CD4-positive, alpha-beta memory T cell (primary cell): Measurements from ENCODE around the gene SAPCD2. TPM values are rescaled to one million over a fixed set of nuclear protein-coding genes. Genes with fewer than 3 reads are reported as not detected.
A peak's percentile ranks its signal among the peaks of the same experiment; 100 is the strongest.

Source experiments
- CTCF ChIA-PET: fragments of 350-600 bp; sonication (Branson Sonifier 250); formaldehyde crosslinking; loops from one replicate; lab custom pipeline; 2021; ENCODE audit warnings: inconsistent platforms; ENCODE audit not compliant: partially characterized antibody; lab: Charles Lee
- POLR2A ChIA-PET: fragments of 350-600 bp; sonication (Branson Sonifier 250); formaldehyde crosslinking; loops from one replicate; lab custom pipeline; 2021; ENCODE audit not compliant: partially characterized antibody; lab: Charles Lee
- DNase-seq, 5 donors: peaks; one replicate each; pipeline versions ENCODE4 v3.0.0 to v3.0.0-alpha.2; 2020 to 2022; ENCODE audit warnings: mixed read lengths in 1 of 5
- H3K27ac ChIP-seq: one replicate; pipeline ENCODE4 v1.7.0; 2013; ENCODE audit warnings: low read depth, low read length
- H3K27me3 ChIP-seq: 2 replicates; pipeline ENCODE4 v1.7.0; 2013; ENCODE audit warnings: mild to moderate bottlenecking, low read length, moderate library complexity; ENCODE audit not compliant: insufficient read depth
- H3K36me3 ChIP-seq: 2 replicates; pipeline ENCODE4 v1.7.0; 2013; ENCODE audit warnings: mild to moderate bottlenecking, low read length, moderate library complexity; ENCODE audit not compliant: insufficient read depth
- H3K4me1 ChIP-seq: 2 replicates; pipeline ENCODE4 v1.7.0; 2013; ENCODE audit warnings: mild to moderate bottlenecking, low read length, moderate library complexity; ENCODE audit not compliant: insufficient read depth
- H3K4me3 ChIP-seq, 2 donors: one replicate each; pipeline ENCODE4 v1.7.0; 2013; ENCODE audit warnings: low read length in 2 of 2, mild to moderate bottlenecking in 1 of 2
- H3K9me3 ChIP-seq, 2 donors: one replicate each; pipeline ENCODE4 v1.7.0; 2013; ENCODE audit warnings: low read length in 2 of 2, control low read depth in 1 of 2; ENCODE audit not compliant: control insufficient read depth in 1 of 2
- H3K27ac Mint-ChIP-seq, 7 donors: one replicate each; pipeline ENCODE4 v1.8.0; 2020 to 2021; ENCODE audit warnings: mixed read lengths in 7 of 7, mild to moderate bottlenecking in 6 of 7, inconsistent platforms in 3 of 7, moderate library complexity in 3 of 7
- H3K27me3 Mint-ChIP-seq, 2 donors: one replicate each; pipeline ENCODE4 v1.8.0; 2020 to 2021; ENCODE audit warnings: mixed read lengths in 2 of 2
- H3K36me3 Mint-ChIP-seq, 2 donors: one replicate each; pipeline ENCODE4 v1.8.0; 2020 to 2021; ENCODE audit warnings: mixed read lengths in 2 of 2, inconsistent platforms in 1 of 2, mild to moderate bottlenecking in 1 of 2
- H3K4me1 Mint-ChIP-seq, 4 donors: one replicate each; pipeline ENCODE4 v1.8.0; 2020 to 2021; ENCODE audit warnings: mixed read lengths in 4 of 4, mild to moderate bottlenecking in 1 of 4
- H3K4me3 Mint-ChIP-seq, 8 donors: one replicate each; pipeline ENCODE4 v1.8.0; 2020 to 2021; ENCODE audit warnings: mixed read lengths in 8 of 8, mild to moderate bottlenecking in 7 of 8, moderate library complexity in 6 of 8, inconsistent platforms in 3 of 8
- H3K9me3 Mint-ChIP-seq, 8 donors: one replicate each; pipeline ENCODE4 v1.8.0; 2020 to 2021; ENCODE audit warnings: mixed read lengths in 8 of 8, mild to moderate bottlenecking in 5 of 8, inconsistent platforms in 3 of 8, moderate library complexity in 1 of 8
- intact Hi-C: fragments of 100-400 bp; cut with micrococcal nuclease; formaldehyde crosslinking; loops from one replicate; pipeline ENCODE4 v1.15.1; 2023
- polyA plus RNA-seq, 2 donors: library from polyadenylated mRNA; unstranded; fragments of 300-500 nt; fragmentation: Illumina TruSeq; gene quantifications; one replicate each; pipeline ENCODE4 v1.2.3, GENCODE V29; 2021
- total RNA-seq, 2 experiments: library from RNA; stranded (reverse); gene quantifications; one replicate each; pipeline ENCODE4 v1.2.3, GENCODE V29; 2021

The SAPCD2 gene
- total and polyA plus RNA-seq, 4 experiments from 2014 or later, result 0.09 to 0.15 (median 0.11) TPM

DNA sequence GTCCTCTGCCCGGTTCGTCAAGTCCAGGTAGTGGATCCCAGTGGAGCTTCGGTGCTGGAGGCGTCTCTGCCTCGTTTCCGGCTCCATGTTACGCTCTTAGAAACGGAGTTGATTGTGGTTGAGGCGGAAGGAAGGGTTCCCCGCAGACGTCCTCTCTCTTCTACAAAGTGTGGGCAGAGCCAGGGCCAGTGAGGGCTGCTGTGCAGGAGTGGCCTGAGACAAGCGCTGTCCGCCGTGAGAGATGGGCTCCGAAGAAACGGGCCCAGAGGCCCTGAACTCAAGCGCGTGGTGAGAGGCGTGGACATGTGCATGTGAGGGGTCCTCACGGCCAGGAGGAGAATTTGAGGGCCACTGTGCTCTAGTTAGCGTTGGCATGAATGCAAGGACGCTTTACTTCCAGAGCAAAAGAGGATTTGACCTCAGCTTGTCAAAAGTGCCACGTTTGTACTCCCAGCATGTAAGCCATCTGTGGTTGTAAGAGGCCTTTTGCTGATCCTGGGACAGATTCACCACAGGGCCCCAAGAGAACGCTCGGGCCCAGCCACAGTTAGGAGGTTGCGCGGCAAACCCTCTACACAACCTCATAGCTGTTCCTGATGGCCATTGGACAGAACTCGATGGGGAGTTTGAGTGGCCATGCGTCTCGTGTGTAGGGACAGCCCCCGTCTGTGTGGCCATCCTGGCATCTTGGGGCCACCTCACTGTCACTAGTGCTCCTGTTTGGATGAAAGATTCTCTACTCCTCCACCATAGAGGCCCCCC lies 26.6 kb upstream of the SAPCD2 start:
- no peaks in the 10 kb centered on the region for H3K27me3 Mint-ChIP-seq
- Histone ChIP-seq H3K36me3 (peaks cover 28% of the 10 kb centered on the region), H3K27me3 (no peaks in the 10 kb centered on the region), H3K27ac (peak overlapping the region; percentile 80), H3K4me1 (peaks cover 25% of the 10 kb centered on the region), H3K4me3 (peak overlapping the region in 1 of 2 donors; percentile 65), H3K9me3 (no peaks in the 10 kb centered on the region)
- peaks cover 19 to 32% of the 10 kb centered on the region in 2 donors for H3K36me3 Mint-ChIP-seq
- POLR2A ChIA-PET, result interaction anchor here (1.4 to 2.9 kb wide), 7 partner anchors 9 to 143 kb away, joined by 3 to 86 read pairs (median 19); partner anchors contain the start of genes ANAPC2, DPP7, MAN1B1 and RNF208
- CTCF ChIA-PET, result interaction anchor here (1.6 to 3.1 kb wide), 6 partner anchors 10 to 68 kb away, joined by 5 to 38 read pairs (median 10); partner anchors contain the start of genes DPP7, MAN1B1, NPDC1 and UAP1L1
- peak overlapping the region in 7 of 8 donors; percentile 4 to 89 (median 87) for H3K4me3 Mint-ChIP-seq
- H3K9me3 Mint-ChIP-seq, result peaks cover 0 to 4% (median 0%) of the 10 kb centered on the region in 8 donors
- no peak for DNase-seq
- H3K27ac Mint-ChIP-seq, result peak overlapping the region; percentile 88 to 97 (median 96)
- intact Hi-C loops, result no loop called here
- peaks cover 14 to 31% (median 18%) of the 10 kb centered on the region in 4 donors for H3K4me1 Mint-ChIP-seq

DNA sequence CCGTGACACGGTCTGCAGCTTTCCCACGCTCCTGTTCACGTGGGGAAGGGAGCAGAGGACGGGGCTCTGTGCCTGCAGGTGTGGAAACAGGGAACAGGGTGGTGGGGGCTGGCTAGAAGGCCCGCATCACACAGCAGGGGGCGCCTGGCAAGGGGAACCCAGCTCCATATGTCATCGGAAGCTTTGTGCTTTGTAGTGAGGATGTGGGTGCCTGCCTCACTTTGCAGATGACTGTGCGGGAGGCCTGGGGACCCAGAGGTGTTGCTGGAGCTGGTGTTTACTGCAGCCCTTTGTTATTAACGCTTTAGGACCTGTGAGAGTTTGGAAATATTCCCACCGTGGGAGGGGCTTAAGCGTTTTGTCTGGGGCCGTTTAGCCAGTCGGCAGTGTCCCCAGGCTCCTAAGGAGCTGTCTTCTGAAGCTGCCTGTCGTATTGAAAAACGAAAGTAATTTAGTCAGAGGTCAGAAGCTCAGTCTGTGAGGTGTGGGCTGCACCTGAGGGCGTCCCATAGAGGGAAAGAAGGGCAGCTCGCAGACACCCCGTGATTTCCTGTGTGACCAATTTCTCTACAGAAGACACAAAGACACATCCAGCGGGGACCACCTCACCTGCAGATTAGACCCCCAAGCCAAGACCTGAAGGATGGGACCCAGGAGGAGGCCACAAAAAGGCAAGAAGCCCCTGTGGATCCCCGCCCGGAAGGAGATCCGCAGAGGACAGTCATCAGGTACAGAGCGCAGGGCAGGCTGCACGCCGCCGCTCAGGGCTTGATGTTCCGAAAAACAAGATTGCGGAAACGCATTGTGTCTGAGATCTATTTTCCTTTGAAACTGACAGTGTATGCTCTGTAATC lies 25.5 kb upstream of the SAPCD2 start:
- Mint-ChIP-seq H3K27me3 (no peaks in the 10 kb centered on the region), H3K36me3 (peaks cover 19 to 32% of the 10 kb centered on the region in 2 donors), H3K27ac (peak overlapping the region; percentile 88 to 97 (median 96)), H3K9me3 (peaks cover 0 to 4% (median 0%) of the 10 kb centered on the region in 8 donors), H3K4me3 (peak overlapping the region; percentile 83 to 90 (median 88)), H3K4me1 (peaks cover 14 to 31% (median 18%) of the 10 kb centered on the region in 4 donors)
- DNase-seq, result peak; percentile 87 to 94 (median 90)
- peaks cover 25% of the 10 kb centered on the region for H3K4me1 ChIP-seq
- CTCF ChIA-PET, result interaction anchor here (0.8 to 3.1 kb wide), 29 partner anchors 9 to 214 kb away, joined by 3 to 38 read pairs (median 5); partner anchors contain the start of genes ANAPC2, DPP7, MAN1B1 and NPDC1
- H3K36me3 ChIP-seq, result peaks cover 20% of the 10 kb centered on the region
- intact Hi-C loops, result loop anchor here (1.0 kb wide), 5 partner anchors 10 to 145 kb away; partner anchors contain the start of genes DPP7, MAN1B1, RNF224 and TUBB4B
- POLR2A ChIA-PET, result interaction anchor here (1.0 to 2.9 kb wide), 21 partner anchors 8 to 612 kb away, joined by 3 to 86 read pairs (median 6); partner anchors contain the start of genes DPP7, MAN1B1, NELFB and NPDC1
- no peaks in the 10 kb centered on the region for H3K27me3 ChIP-seq
- peak overlapping the region; percentile 54 to 65 for H3K4me3 ChIP-seq
- peak overlapping the region; percentile 80 for H3K27ac ChIP-seq
- no peaks in the 10 kb centered on the region for H3K9me3 ChIP-seq

DNA sequence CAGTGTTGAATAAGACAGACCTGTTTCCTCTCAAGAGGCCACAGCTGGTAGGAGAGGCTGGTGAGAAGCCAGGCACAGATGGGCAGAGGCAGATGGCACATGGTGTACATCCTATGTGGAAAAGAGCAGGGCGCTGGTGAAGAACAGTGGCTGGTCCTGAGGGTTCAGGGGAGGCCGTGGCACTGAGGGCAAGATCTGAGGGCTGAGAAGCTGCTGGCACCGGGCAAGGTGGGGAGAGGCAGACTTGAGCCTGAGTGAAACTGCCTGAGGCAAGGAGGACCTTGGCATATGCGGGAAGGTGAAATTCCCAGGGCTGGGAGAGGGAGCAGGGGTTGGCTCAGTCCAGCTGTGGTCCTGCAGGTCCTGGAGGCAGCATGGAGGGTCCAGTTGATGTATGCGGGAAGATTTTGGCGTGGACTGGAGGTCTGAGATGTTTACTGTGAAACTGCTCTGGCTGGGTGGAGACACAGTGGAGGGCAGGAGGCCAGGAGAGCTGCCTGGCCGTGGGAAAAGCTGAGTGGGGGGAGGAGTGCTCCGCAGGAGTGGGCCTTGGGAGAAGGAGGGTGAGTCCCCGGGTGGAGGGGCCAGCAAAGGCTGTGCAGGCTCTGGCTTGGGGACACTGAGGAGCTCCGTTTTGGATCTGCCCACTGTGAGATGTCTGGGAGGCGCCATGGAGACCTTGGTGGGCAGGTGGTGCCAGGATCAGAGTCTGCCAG lies 19.0 kb upstream of the SAPCD2 start:
- Histone ChIP-seq H3K4me1 (peaks cover 29% of the 10 kb centered on the region), H3K4me3 (no peak overlapping the region), H3K27ac (no peak overlapping the region), H3K9me3 (no peaks in the 10 kb centered on the region), H3K36me3 (peaks cover 4% of the 10 kb centered on the region), H3K27me3 (no peaks in the 10 kb centered on the region)
- no peak for DNase-seq
- ChIA-PET POLR2A (interaction anchor here (0.6 to 4.4 kb wide), 4 partner anchors 25 to 167 kb away, joined by 3 to 44 read pairs (median 4); partner anchors contain the start of genes DPP7 and TUBB4B), CTCF (interaction anchor here (0.9 to 2.0 kb wide), 5 partner anchors 22 to 54 kb away, joined by 3 to 6 read pairs (median 4); no protein-coding TSS in a partner anchor)
- no peak overlapping the region for H3K4me3 Mint-ChIP-seq
- no peaks in the 10 kb centered on the region for H3K27me3 Mint-ChIP-seq
- peaks cover 11 to 33% of the 10 kb centered on the region in 2 donors for H3K36me3 Mint-ChIP-seq
- intact Hi-C loops, result loop anchor here (5.0 kb wide), 1 partner anchor 242 kb away; the partner anchor contains the start of gene PHPT1
- peaks cover 0 to 2% (median 0%) of the 10 kb centered on the region in 8 donors for H3K9me3 Mint-ChIP-seq
- peaks cover 22 to 41% (median 32%) of the 10 kb centered on the region in 4 donors for H3K4me1 Mint-ChIP-seq
- peak overlapping the region; percentile 40 to 87 (median 70) for H3K27ac Mint-ChIP-seq

DNA sequence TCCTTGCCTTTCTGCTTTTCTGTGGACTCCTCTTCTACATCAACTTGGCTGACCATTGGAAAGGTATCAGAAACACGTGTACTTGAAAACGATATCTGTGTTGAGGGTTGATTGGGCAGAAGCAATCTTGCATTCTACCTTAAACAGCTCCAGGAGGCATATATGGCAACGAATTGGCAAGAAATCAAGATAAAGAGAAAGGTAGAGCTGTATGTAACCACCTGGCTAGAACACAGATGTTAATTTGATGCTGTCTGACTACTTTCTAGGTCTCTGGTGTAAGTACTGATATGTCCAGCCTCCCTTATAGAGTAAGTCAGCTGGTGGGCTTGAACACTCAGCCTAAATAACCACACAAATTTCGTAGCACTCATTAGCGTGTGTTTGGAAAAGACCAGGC lies 17.8 kb upstream of the SAPCD2 start:
- ChIA-PET CTCF (interaction anchor here (0.9 to 3.4 kb wide), 5 partner anchors 9 to 59 kb away, joined by 3 to 38 read pairs (median 6); no protein-coding TSS in a partner anchor), POLR2A (interaction anchor here (0.7 to 4.4 kb wide), 12 partner anchors 8 to 297 kb away, joined by 3 to 44 read pairs (median 9); partner anchors contain the start of genes ABCA2, DPP7, PAXX and RNF224)
- DNase-seq, result no peak
- H3K4me3 ChIP-seq, result no peak overlapping the region
- no peaks in the 10 kb centered on the region for H3K9me3 ChIP-seq
- H3K27me3 ChIP-seq, result no peaks in the 10 kb centered on the region
- Mint-ChIP-seq H3K4me3 (peak overlapping the region; percentile 83 to 92 (median 90)), H3K27ac (peak overlapping the region; percentile 89 to 96 (median 95)), H3K4me1 (peaks cover 20 to 39% (median 31%) of the 10 kb centered on the region in 4 donors), H3K27me3 (no peaks in the 10 kb centered on the region), H3K36me3 (peaks cover 11 to 33% of the 10 kb centered on the region in 2 donors), H3K9me3 (peaks cover 0 to 2% (median 0%) of the 10 kb centered on the region in 8 donors)
- peak overlapping the region; percentile 92 for H3K27ac ChIP-seq
- peaks cover 29% of the 10 kb centered on the region for H3K4me1 ChIP-seq
- intact Hi-C loops, result loop anchor here (5.0 kb wide), 1 partner anchor 241 kb away; the partner anchor contains the start of gene PHPT1
- H3K36me3 ChIP-seq, result peaks cover 4% of the 10 kb centered on the region

DNA sequence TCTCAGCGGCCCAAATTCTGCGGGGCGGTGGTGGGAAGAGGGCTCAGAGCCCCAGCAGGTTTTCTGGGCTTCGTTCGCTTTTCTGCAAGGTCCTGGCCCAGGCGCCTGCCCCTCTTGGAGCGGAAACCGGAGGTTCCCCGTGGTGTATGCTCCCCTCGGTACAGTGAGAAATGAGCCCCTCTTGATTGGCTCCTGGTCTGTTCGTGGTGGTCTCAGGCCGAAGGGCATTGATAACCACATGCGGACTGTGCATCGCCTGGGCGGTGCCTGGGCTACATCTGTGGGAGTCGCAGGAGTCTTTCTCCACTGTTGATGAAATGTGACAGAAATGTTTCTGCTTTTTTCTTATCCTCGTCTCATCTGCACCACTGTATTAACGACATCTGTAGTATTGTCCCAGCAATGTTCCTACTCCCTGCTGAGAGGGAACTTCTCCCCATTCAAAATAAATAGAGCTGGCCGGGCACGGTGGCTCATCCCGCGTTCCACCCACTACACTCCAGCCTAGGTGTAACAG lies 17.1 kb upstream of the SAPCD2 start:
- H3K27ac Mint-ChIP-seq, result peak overlapping the region; percentile 89 to 96 (median 95)
- ChIA-PET POLR2A (interaction anchor here (0.7 to 4.4 kb wide), 35 partner anchors 8 to 320 kb away, joined by 3 to 86 read pairs (median 7); partner anchors contain the start of genes ABCA2, AJM1, ANAPC2 and FBXW5), CTCF (interaction anchor here (1.2 to 3.4 kb wide), 11 partner anchors 9 to 293 kb away, joined by 4 to 38 read pairs (median 6); partner anchors contain the start of genes DPP7, TUBB4B and UAP1L1)
- peaks cover 29% of the 10 kb centered on the region for H3K4me1 ChIP-seq
- DNase-seq, result no peak
- H3K4me1 Mint-ChIP-seq, result peaks cover 19 to 37% (median 29%) of the 10 kb centered on the region in 4 donors
- peaks cover 6 to 28% of the 10 kb centered on the region in 2 donors for H3K36me3 Mint-ChIP-seq
- no peaks in the 10 kb centered on the region for H3K27me3 ChIP-seq
- H3K4me3 Mint-ChIP-seq, result peak overlapping the region; percentile 83 to 92 (median 90)
- no peaks in the 10 kb centered on the region for H3K27me3 Mint-ChIP-seq
- peaks cover 0 to 1% (median 0%) of the 10 kb centered on the region in 8 donors for H3K9me3 Mint-ChIP-seq
- peaks cover 4% of the 10 kb centered on the region for H3K36me3 ChIP-seq
- no peaks in the 10 kb centered on the region for H3K9me3 ChIP-seq
- H3K4me3 ChIP-seq, result peak overlapping the region; percentile 81 to 82
- peak overlapping the region; percentile 92 for H3K27ac ChIP-seq
- intact Hi-C loops, result loop anchor here (2.0 to 5.0 kb wide), 3 partner anchors 41 to 240 kb away; partner anchors contain the start of genes ANAPC2, PHPT1 and SSNA1
